HG02973 (cell line): ENCODE data around the gene ZNF80.

Source experiments
- ATAC-seq: cut with Tn5 transposase; IDR thresholded peaks from one replicate; pipeline ENCODE4 v1.9.1; 2021; ENCODE audit warnings: moderate library complexity; ENCODE audit not compliant: unreplicated experiment

The ZNF80 gene

DNA sequence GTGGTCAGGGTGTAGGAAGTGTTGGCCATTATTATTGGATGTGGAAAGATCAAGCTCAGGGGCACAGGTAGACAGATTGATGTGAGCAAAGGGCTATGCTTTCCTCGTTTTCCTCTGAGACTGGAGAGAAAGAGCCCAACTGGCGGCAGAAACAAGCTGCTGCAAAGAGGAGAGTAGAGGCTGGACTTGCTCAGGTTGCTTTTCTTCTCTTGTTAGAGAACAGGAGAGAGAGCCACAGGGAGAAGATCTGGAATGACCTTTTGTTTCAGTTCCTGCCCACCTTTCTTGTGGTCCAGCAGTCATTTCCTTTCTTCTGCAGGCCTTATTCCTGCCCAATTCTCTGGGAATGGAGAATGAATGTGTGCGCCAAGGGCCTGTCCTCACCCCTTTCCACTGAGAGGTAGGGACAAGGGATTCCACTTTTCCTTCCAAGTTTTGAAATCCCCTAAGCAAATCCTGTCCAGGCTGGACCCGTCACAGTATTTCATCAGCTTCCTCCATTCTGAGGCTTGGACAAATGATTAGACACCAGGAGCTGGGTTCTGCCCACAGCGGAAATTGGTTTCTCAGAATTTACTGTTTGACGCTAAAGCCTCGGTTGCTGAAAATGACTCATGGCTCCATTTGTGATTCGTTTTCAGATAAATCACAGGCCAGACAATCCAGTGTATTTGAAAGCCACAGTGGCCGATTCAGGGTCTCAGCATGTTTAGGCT lies 16.1 kb downstream of the ZNF80 start:
- no peak for ATAC-seq

DNA sequence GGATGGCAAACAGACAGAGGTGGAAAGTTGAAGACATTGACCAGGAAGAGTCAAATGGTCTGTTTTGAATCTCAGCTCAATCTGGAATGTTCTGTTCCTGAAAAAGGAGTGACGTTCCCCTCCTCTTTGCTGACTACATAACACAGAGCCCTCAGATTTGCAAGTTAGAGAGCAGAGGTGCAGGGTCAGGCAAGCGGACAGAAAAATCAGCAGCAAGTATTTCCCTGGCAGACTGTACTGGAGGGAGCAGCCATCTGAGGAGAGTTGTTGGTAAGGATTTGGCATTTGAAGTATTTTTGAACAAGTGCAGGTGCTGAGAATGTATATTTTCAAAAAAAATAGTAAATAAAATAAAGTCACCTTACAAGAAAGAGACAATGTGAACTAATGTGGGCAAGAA lies 17.6 kb downstream of the ZNF80 start:
- ATAC-seq, result no peak

DNA sequence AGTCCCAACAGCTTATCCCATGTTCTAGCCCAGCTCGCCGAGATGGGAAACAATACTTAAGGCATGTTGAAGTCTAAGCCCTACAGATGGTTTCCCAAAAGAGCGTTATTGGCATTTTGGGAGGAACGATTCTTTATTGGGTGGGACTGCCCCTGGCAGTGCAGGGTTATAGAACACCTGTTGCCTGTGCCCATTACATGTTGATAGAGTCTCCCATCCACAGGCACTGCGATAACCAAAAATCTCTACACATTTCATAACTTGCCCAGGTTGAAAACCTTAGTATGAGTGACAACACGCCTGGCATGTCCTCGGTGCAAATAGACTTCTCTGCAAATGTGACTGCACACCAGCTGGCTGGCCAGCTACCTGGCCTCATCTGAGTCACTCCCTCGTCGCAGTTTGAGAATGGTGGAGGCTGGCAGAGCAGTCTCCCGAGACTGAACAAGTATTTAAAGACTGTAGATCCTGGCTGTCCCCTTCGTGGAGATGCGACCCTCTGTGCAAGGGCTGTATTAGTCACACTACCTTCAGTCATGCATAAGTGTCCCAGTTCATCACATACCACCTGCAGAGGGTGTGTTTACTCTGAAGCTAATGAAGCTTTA lies 18.7 kb downstream of the ZNF80 start:
- ATAC-seq, result no peak

DNA sequence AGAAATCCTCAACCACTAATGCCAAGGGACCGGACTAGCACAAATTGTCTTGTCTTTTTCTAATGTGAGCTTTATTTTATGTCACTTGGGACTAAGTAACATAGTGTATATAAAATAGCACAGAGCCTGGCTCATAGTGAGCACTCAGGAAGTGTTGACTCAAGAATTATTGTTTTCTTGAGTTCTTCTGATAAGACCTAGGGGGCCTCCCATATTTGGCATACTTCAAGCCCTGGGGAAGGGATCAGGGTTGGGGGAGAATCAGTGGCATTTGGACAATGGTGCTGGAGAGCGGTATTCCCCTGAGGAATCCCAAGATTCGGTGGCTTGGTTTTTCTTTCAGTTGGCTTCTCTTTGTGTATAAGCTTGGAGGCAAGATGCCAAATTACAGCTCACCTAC lies 19.4 kb downstream of the ZNF80 start:
- ATAC-seq, result no peak

GRCh38 chr3:114217266-114217665 lies 20.1 kb downstream of the ZNF80 start:
- no peak for ATAC-seq

GRCh38 chr3:114216186-114216970 lies 21.0 kb downstream of the ZNF80 start:
- ATAC-seq, result no peak

DNA sequence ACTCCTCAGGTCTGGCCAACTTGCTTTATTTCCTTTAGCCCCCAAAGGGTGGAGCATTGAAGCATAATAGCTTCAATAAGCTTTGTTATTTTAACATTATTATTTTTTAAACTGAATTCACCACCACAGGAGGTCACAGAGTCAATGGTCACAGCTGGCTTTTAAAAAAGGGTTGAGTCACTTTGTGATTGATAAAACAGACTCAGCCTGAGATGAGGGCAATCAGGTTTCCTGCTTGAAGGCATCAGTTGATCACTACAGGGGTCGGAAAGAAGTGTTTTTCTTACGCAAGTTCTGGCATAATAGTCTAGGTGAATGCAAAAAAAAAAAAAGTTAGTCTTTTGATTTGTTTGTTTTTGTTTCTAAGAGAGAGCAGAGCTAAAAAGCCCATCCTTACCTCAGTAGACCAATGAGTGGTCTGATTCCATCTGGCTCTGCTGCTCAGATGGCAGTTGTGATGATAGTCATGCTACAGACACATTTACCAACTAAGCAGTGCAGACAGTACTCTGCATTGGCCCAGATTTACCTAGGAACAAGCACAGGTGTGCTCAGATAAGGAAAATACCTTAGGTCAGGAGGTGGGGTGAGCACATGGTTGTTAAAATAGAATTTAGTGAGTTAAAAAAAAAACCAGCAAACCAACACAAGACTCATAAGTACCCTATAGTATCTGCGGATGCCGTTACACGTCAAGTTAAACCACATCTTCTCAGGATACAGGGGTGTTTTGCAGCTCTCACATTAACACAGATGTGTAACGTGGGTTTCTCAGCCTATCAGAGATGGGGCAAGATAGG lies 22.6 kb downstream of the ZNF80 start:
- peak; percentile 28 for ATAC-seq

DNA sequence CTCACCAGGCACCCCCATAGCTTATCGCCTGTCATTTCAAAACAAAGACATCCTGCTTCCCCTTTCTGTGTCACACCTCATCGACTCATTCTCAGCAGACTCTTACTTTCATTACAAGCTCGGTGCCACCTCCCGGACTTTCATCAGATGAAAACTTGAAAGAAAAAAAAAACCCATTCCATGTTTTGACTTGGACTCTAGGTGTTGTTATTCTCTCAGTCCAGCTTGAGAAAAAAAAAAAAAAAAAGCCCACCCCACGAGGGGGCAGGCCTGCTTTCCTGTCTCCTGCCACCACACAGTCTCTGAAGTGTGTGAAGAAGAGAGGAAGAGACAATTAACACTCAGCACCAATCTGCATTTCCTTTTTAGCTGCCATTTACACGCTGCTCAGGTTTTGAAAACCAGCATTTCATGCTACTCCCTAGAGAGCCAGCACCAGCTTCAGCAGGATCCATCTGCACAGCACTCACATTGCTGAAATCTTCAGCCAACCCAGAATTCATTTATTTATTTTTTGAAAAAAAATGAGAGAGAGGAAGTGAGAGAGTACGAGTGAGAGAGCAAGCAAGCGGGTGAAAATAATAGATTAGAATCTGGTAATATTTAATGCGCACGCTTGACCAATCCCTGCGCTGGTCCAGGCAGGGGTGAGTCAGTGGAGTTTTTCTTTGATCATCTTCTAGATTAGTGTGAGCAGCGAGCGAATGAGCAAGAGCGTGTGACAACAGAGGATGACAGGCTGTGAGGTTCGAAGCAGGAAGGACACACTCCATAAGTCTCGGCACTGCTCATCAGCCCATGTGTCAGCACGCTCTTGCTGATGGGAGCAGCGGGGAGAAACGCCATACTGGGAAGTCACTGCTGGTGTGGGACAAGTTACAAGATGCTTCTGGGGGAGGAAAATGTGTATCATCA lies 23.5 kb downstream of the ZNF80 start:
- peak; percentile 84 for ATAC-seq

DNA sequence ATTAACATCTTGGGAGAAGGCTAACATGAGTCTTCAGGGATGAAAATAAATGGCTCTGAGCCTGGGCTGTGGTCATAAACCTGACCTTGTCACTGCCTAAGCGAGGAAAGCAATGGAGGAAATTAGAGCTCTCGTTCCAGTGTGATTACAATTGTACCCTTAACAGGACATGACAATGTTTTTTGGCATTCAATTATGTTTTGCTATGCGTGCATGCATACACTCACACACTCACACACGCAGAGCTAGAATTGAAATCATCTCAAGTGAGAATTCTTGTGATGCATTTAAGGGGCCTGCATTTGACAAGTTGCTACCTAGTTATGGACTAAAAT lies 24.1 kb downstream of the ZNF80 start:
- ATAC-seq, result peak; percentile 8

GRCh38 chr3:114212646-114213045 lies 24.7 kb downstream of the ZNF80 start:
- ATAC-seq, result no peak

DNA sequence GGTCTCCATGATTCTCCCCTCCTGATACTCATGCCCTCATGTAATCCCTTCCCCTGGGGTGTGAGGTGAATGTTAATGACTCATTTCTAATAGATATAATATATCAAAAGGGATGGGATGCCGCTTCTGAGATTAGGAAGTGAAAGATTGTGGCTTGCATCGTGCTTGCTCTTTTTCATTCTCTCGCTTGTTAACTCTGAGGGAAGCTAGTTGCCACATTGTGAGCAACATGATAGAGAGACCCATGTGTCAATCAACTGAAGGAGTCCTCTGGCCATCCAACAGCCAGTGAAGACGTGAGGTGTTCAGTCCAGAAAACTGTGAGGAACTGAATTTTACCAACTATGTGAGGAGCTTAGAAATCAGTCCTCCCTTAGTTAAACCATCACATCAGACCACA lies 29.6 kb downstream of the ZNF80 start:
- peak; percentile 86 for ATAC-seq

DNA sequence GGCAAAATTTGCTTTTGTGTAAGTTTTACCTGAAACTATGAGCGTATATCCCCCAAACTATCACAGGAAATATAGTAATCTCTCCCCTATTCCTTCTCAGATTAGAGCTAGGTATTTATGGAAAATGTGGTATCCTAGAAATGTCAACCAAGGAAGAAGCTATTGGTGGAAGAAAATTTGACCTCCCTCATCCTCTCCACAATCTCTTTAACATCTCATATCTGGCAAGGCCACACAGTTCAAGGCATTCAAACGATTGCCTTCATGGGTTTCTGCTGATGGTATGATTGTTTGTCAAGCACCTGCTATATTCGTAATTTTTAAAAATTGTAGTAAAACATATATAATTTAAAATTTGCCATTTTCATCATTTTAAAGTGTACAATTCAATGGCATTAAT lies 31.0 kb downstream of the ZNF80 start:
- ATAC-seq, result no peak

DNA sequence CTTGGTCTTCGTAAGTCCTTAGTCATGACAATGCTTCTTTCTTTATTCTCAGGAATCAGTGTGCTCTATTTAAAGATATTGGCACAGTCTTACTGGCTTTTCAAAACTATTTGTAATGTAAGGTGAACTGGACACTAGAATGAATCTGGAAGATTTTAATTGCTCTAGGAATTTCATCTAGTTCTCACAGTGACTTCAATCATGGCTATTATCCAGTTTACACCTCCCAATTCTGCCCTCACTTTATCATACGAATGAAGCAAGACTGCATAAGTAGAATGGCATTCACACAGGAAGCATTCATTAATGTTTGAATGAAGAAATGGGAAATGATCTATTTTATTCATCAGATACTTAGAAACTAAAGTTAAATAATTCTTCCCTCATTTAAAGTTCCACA lies 31.8 kb downstream of the ZNF80 start:
- no peak for ATAC-seq

- no peak for ATAC-seq
Observed at GRCh38 chr3:114194750-114195149, 42.6 kb downstream of the ZNF80 start.

- ATAC-seq, result no peak
Observed at GRCh38 chr3:114192136-114192535, 45.2 kb downstream of the ZNF80 start.

DNA sequence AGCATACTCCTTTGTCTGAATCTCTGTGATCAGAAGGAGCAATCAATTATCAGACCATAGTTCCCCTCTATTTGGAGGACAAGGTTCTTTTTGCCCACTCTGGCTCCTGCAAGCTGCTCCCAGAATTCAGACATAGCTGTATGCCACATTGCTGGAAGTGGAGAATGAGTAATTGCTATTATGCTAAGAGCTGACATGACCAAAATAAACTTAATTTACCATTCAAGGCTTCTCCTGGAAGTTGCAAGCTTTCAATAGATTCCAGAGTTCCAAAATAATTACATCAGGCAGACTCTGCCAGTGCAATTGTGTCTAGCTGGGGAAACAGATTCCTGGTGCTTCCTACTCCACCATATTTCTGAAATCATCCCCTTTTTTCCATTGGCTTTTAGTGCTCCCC lies 50.9 kb downstream of the ZNF80 start:
- ATAC-seq, result no peak
